GM12892 (cell line): ENCODE results near the gene MICU2.

Experiments used
- POLR2A ChIP-seq: IDR thresholded peaks from 2 replicates; pipeline ENCODE4 v1.6.1; 2011; ENCODE audit warnings: low read depth, low read length, control low read depth
- POLR2AphosphoS5 ChIP-seq: IDR thresholded peaks from 2 replicates; pipeline ENCODE4 v1.6.1; 2011; ENCODE audit warnings: low read depth, low read length, control low read depth

- no peak for TF ChIP-seq POLR2AphosphoS5
- TF ChIP-seq POLR2A = no peak
Measured at GRCh38 chr13:21550918-21551317, 53.1 kb downstream of the MICU2 start.
